Measurements from ENCODE around the gene MAT2A.
A peak's percentile ranks its signal among the peaks of the same experiment; 100 is the strongest.
"Not testable (repeated sequence)": the region's sequence is repeated elsewhere in the genome, so short reads cannot be mapped to it uniquely, and the experiment has no call there.

MAT2A gene

DNA sequence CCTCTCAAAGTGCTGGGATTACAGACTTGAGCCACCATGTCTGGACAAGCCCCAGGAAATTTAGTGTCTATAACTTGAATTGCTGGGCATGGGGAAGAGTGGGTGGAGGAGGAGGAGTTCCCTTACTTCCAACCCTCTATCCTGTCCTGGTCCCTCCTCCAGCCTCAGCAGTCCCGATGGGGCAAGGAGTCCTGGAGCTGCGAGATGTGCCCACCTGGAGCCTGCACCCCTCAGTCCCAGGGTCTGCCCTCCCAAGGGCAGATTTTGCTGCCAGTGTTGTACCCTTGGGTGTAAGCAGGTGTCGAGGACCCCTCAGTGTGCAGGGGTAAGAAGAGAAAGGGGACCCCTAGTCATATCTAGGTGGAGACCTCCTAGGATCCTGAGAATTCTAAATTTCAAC lies 41.2 kb downstream of the MAT2A start:
- no peak for DNase-seq

DNA sequence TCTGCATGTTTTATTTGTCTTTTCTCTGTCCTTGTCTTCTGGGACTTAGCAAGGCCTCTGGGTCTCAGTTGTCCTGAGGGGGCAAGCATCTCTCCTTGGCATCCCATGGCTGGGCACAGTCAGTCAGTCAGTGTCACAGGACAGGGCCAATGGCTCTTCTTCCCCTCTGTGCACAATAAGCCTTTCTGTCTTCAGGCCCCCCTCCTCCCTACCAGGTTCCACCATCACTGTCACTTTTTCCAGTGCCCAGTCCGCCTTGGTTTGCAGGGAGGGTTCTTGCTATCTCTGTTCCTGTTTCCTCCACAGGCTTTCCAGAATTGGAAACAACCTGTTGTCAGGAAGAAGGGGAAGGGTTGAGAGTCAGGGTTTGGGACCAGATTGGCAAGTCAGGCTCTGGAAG lies 43.5 kb downstream of the MAT2A start:
- no peak for DNase-seq

DNA sequence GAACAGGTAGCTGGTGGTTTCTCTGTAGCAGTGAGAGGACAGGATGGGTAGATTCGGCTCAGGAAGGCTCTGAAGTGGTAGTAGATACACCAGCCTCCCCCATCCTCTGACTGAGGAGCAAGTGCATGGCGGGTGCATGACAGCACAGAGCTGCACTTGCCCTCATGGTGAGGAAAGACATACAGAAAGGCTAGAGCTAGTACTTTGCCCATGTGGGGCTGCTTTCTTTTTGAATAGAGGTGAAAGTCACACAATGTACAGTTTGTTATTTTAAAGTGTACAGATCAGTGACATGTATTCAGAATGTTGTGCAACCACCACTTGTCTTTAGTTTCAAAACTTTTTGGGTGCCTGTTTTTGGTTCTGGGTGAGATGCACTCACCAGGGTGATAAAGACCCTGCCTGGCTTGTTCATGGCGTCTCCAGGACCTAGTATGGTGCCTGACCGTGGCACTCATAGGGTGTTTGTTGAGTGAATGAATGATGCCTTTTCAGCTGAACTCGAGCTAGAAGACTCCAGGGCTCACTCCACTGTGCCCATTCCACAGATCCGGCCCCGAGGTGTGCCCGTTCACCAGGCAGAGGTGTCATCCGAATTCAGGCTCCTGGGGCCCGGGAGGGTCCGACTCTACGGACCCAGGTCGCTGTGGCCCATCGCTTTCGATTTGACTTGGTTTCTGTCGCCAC lies 44.8 kb downstream of the MAT2A start:
- DNase-seq = no peak

DNA sequence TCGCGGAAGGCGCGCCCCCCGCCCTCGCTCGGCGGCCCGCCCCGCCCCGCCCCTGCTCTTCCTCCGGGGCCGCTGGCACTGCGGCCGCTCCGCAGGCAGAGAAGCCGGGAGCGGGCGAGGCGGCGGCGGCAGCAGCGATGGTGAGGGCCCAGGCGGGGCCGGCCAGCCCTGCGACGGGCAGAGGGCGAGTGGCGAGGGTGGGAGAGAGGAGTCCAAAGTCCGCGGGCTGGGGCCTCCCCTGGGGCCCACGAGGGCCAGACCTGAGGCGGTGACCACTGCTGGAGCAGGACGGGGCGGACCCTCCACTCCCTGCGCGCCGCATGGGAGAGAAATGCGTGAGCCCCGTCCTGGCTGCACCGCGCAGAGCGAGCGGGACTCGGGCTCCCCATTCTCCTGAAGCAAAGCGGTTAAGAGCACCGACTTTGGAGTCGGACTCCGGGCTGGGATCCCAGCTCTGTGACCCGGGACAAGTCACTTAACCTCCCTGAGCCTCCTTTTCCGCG lies 45.4 kb downstream of the MAT2A start, which contains the start of gene VAMP5:
Gene VAMP5 (plus strand): TSS at position 78 of the 503 bp plus-strand sequence. CDS start 60 bp downstream, at position 138.
- peak; percentile 22 for DNase-seq

DNA sequence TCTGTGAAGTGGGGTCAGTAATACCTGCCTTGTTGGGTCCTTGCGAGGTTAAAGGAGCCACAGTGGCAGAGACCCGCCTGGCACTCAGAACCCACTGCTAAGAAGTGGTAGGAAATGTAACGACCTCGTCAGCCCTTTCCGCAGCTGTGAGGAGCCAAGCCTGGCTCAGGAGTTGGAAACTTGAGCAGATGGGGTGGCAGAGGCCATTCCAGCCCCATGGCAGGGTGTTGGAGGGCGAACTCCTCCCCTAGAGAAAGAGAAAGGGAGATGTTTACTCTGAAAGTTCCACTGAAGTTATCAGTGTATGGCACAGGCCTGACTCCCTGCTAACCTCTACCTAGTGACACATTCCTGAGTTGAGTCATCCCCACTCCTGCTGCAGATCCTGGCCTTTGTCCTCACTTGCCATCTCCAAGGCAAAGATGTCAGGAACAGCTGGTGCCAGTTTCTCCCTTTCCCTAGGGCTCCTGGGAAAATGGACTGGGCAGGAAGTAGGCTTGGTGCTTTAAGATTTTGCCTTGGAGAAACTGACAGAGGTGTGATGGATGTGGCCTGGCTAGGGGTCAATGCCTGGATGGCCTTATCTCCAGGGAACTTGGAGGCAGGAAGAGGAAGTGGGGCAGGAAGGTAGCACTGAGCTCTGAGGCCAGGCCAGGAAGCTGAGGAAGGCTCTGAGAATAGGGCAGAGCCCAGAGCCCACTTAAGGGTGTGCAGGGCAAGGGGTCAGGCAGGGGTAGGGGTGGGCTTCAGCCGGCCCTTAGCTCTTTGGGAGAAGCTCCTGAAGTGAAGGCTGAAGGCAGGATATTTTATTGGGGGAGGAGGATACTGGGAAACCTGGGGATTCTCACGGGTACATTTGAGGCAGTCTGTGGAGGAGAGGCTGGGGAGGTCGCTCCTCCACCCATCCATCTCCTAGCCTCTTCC lies 46.2 kb downstream of the MAT2A start:
- peak; percentile 67 for DNase-seq

DNA sequence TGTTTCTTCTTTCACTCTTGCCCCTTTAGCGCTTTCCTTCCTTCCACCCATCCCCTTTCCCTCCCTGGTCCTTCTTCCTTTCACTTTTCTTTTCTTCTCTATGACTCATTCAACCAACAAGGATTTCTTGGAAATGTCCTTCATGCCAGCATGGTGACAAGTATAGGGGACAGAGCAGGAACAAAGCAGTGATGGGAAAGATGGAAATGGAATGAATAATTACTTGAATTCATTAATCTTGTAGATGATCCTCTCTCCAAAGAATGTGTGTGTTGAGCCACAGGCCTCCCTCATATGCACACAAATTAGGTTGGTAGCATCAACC lies 46.8 kb downstream of the MAT2A start:
- peak; percentile 83 for DNase-seq

DNA sequence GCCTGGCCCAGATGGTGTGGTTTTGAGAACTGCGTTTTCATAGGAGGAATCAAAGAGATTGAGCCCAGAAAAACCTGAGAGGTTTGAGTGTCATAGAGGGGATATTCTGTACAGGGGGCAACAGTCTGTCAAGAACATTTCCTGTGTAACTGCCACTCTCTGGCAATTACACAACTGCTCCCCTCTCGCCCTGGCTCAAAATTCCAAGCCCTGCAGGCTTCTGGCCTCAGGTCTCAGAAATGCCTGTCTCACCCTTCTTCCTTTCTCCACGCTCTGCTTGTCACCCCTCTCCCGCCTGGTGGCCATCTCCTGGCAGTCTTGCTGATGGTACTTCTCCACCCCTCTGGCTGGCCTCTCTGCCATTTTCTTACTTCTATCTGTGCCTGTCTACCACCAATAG lies 49.3 kb downstream of the MAT2A start:
- no peak for DNase-seq

DNA sequence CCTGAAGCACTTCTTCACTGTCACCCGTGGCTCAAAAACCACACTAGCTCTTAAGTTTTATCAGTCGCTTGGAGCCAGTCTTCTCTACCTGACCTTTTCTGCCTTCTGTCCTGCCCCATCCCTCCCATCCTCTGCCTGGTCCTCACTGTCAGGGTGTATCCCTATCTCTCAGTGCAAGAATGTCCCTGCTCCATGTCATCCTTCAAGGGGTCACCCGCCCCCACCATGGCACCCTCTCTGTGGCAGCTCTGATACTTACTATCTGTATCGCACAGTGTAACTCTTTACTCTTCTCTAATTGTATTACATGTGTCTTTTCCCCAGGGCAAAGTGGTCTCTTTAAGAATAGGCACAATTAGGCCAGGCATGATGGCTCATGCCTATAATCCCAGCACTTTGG lies 49.7 kb downstream of the MAT2A start:
- no peak for DNase-seq

DNA sequence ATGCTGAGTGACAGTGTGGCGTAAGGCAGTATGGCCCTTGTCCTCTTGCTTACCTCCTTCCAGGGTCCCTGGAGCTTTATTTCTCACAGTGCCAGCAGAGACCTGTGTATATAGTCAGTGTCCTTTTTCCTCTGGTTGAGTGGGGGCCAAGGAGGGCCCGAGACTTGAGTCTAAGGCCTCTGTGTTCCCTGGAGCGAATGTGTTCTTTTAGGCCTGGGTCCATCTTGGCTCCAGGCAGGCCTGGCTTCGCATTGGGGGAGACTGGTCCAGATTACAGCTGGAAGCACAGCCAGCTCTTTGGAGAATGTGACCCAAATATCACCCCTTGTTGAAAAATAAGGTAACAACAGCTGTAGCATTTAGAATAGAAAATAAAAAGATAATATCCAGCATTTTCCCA lies 50.2 kb downstream of the MAT2A start:
- DNase-seq = no peak

DNA sequence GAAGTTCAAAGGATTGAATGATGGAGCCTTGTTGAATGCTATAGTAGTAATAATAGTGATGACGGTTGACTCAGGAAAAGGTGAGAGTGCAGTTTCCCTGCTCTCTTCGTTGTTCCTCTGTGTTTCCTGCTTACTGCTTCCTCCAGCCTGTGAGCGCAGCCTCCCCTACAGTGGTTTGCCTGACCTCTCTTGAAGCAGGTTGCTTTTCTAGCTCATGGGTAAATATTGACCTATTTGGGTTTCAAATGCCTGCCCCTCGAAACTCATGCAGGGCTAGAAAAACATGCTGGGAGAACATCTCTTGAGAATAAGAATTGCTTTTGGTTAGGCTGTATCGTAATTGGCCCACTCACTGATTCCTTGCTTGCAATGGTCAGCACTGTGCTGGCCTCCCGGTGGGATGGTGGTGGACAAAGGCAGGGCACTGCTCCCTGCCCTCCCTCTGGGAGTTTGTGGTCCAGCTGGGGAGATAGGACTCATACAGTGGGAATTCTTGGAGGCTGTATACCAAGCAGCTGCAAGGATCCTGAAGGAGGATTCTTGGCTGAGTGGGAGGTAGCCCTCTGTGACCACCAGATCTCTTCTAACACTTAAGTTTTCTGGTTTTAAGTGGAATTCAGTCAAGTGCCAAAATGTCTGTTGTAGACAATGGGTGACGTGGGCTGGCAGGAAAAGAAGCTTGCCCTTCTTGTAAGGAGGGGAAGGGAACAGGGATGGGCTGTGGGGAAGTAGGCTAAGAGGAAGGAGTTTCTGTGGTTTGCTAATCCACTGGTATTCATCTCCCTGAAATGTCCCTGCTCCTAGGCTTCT lies 51.2 kb downstream of the MAT2A start:
- peak; percentile 77 for DNase-seq

DNA sequence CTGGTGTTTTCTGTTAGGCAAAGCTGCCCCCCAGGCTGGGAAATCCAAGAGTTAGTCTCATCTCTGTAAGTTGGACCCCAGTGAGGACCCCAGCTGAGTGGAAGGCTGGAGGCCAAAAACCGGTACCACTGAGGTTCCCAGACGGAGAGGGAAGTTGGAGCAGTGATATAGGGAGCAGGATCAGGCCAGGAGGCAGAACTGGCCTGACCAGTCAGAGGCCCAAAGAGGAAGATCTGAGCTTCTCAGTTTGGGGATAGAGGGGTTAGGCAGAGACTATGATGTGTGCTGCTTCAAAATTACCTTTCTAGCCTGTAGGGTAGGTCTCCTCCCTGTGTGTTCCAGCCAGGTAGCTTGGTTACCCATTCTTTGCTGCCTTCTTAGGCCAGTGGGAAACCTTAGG lies 52.0 kb downstream of the MAT2A start:
- DNase-seq = no peak

DNA sequence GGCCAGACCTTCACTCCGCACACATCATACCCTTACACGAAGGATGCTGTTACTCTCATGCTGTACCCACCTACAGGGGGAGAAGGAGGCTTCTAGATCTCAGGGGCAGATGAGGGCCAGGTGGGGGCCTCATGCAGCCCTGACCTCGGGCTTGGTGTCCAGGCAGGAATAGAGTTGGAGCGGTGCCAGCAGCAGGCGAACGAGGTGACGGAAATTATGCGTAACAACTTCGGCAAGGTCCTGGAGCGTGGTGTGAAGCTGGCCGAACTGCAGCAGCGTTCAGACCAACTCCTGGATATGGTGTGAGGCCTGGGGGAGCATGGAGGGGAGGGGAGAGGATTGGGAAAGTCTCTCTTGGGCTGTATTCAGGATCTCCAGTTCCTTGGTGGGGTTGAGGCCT lies 52.6 kb downstream of the MAT2A start:
- DNase-seq = no peak

DNA sequence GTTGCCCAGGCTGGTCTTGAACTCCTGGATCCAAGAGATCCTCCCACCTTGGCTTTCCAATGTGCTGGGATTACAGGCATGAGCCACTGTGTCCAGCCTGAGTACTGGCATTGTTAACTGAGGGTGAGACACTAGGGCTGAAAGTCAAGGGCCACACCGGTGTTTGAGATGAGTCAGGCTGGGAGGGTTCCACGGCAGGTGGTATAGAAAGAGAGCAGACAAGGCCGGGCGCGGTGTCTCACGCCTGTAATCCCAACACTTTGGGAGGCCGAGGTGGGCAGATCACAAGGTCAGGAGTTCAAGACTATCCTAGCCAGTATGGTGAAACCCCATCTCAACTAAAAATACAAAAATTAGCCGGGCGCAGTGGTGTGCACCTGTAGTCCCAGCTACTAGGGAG lies 53.3 kb downstream of the MAT2A start:
- DNase-seq = not testable (repeated sequence)

DNA sequence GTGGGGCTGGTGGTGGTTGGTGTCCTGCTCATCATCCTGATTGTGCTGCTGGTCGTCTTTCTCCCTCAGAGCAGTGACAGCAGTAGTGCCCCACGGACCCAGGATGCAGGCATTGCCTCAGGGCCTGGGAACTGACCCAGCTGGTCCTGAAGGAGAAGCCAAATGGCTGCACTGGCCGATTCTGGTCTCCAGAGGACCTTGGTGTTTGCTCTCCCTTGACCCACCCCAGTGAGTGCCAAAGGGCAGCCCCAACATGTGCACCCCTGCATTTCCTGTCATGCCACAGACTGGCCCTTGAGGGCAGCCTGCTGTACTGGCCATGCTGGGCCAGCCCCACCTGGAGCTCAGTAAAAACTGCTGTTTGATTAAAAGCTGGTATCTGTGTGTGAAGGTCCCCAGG lies 54.1 kb downstream of the MAT2A start:
- no peak for DNase-seq

Measured in fibroblast of skin of right quadriceps (primary cell).